Measurements from ENCODE around the gene NAV2.

Gene NAV2

DNA sequence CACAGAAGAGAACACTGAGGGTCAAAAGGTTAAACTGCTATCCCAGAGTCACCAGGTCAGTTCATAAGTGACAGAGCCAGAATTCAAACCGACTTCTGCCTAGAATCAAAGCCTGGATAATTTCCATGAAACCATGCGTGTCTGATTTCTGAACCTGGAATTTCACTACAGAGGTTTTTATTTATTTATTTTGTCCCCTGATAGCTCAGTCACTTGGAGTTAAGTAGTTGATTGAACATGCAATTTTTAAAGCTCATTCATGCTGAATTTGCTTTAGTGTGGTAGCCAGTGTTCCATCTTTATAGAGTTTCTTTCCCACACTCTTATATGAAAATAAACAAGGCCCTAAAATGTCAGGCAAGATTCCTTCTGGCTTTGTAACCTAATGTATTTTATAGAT, 93.2 kb downstream of the NAV2 start:
- no peak for DNase-seq (ENCODE audit: low read depth in 2 of 2)

DNA sequence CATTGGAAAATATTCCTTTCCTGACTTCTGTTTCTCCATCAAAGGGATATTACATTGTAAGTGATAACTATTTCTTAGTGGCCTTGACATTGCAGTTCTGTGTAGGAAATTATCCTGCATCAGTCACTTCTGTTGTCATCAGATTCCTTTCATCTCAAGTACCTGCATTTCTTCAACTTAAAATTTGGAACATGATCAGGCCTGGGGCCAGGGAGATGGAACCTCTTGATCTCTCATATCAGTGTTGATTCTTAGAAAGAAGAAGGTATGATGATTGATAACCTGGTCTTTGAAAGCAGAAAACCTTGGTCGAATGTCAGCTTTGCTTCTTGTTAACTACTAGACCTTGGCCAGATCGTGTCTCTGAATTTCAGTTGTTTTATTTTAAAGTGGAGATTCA, 93.6 kb downstream of the NAV2 start:
- no peak for DNase-seq (ENCODE audit: low read depth in 2 of 2)

DNA sequence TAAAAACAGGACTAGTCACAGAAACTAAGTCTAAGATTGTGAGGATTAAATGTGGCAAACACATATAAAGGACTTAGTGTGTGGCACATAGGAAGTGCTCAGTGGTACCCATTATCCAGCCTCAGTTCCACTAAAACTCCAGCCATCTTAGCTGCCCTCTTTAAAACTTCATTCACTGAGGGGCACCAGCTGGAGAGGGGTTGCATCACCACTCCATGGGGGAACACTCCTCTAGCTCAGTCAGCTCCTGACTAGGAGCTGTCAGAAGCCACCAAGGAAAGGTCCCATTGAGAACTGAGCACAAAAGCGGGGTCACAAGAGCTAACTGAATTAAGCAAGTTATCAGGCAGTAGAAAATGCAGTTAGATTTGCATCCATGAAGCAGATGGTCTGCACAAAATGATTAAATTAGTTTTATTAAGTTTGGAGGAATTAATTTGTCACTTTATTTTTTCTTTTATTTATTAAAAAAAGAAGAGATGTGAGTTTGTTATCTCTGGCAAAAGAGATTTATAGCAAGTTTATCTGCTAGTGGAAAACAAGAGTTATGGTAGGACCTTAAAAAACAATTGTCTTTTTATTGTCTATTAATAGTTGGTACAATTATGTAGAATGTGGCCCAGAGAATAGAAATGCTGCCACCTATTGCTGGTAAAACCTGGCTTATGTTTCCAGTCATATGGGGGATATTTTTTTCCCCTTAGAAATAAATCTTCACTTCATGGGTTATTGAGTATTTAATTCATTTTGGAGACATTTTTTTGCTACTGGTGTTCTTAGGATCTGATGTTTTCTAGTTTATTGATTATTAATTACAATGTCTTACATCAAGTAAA, 95.7 kb downstream of the NAV2 start:
- DNase-seq (ENCODE audit: low read depth in 2 of 2): no peak

DNA sequence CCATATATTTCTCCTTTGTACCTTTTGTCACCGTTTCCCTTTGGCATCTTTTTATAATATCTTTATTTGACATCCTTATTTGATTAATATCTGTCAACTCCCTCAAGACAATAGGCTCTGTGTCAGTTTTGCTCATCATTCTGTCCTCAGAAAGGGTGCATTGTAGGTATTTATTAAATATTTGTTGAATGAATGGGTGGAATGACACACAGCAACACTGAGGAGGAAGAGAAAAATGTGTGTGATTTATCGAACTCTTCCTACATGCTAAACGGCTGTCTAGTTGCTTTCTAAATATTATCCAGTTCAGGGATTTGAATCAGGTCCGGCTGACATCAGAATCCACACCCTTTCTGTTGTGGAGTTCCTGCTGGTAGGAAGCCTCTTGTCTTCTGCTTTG, 98.2 kb downstream of the NAV2 start:
- DNase-seq (ENCODE audit: low read depth in 2 of 2): no peak

DNA sequence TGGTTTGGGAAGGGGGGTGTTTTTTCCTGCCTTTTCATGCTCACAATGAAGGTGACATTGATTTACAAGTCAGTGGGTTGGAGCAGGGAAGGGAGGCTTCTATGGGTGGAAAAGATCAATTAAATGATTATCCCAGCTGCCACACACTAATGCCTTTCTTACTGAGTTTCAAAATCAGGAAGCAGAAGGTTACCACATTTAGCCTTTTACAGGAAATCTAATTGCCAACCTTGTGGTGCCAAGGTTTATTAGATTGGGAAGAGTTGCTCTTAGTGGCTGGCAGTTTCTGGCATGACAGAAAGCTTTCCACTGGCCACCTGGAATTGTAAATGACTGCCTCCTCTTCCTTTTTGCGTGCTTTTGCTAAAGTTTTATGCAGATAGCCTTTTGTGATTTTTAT, 98.7 kb downstream of the NAV2 start:
- DNase-seq (ENCODE audit: low read depth in 2 of 2): no peak

DNA sequence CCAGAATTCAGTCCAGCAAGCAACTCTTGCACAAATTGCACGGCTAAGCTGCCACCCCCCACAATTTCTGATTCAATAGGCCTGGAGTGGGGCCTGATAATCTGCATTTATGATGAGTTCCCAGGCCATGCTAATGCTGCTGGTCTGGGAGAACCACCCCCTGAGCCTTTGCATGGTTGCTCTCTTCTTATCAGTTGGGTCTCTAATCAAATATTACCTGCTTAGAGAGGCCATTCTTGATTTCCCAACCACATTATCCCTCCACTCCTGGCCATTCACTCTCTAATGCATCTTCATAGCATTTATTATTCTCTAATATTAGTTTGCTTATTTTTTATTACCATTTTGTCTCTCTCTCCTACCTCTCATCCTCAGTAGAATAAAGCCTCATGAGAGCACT, 99.5 kb downstream of the NAV2 start:
- no peak for DNase-seq (ENCODE audit: low read depth in 2 of 2)

DNA sequence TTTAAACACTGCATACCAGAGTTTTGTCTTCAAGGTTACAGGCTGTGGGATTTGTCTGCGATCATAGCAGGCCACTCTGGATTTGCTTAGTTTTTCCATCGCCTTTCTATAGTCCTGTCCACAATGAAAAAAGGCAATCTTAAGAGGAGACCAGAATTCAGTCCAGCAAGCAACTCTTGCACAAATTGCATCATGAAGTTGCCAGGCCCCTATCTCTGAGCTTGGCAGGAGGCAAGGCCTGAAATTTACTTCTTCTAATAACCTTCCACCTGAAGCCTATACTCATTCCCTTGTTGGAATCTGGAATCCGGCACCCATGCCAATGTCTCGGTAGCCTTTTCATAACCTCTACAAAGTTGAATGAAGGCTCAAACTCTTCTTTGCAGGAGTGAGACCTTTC, 100.1 kb downstream of the NAV2 start:
- no peak for DNase-seq (ENCODE audit: low read depth in 2 of 2)

DNA sequence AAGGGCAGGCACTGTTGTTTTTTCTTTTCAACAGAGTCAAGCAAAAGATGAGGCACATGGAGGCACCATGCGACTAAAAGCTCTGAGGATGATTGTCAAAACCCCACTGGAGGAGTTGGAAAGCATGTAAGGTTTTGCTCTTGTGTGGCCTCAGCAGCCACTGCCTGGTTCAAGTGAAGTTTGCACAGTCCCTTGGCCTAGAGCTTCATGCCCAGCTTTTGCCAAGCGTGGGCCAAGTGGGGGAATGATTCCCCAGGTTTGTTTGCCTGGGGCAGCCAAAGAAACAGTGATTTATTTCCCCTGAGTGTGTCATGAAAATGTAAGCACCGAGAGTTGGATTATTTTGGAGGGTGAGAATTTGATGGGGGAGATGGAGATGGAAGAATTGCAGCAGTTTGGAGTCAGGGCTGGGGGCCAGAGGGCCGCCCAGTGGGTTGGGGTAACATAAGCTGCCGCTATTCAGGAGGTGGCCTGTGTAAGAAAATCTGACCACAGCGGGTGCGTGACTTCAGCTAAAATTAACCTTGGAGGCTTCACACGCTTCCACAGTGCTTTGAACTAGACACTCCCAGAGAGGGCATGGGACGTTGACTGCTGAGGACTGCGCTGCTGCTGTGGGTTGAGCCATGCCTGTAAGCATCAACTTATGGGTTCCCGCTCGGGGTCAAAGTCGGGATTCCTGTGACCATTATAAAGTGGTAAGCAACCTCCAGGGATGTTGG, 100.7 kb downstream of the NAV2 start:
- DNase-seq (ENCODE audit: low read depth in 2 of 2): no peak

DNA sequence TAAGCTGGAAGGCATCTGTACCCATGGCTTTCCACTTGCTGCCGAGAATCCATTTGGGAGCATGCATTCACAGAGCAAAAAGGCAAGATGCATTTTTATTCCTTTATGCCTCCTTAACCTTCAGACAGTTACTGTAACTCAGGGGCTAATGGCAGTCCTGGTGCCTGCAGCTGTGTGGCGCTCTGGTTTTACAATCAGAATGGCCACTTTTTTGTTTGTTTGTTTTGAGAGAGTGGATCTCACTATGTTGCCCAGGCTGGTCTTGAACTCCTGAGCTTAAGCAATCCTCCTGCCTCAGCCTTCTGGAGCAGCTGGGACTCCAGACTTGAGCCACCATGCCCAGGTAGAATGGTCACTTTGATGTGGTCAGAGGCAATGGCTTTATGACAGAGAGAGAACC, 101.8 kb downstream of the NAV2 start:
- DNase-seq (ENCODE audit: low read depth in 2 of 2): no peak

DNA sequence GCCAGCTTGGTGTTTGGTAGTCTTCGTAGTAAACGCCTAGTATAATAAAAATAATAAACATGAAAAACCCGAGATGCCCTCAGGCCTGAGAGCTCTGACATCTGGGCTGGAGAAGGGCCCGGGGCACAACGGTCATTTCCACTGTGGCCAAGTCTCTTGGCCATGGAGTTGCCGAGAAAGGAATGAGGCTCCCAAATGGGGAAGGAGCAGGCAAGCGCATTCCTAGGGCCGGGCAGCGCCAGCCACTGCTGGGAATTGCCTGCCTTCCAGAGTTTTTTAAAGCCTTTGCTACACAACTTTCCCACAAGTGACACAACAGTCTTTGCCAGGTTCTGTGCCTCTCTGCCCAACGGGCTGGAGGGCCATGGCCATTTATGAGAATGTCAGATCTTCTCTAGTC, 103.4 kb downstream of the NAV2 start:
- no peak for DNase-seq (ENCODE audit: low read depth in 2 of 2)

DNA sequence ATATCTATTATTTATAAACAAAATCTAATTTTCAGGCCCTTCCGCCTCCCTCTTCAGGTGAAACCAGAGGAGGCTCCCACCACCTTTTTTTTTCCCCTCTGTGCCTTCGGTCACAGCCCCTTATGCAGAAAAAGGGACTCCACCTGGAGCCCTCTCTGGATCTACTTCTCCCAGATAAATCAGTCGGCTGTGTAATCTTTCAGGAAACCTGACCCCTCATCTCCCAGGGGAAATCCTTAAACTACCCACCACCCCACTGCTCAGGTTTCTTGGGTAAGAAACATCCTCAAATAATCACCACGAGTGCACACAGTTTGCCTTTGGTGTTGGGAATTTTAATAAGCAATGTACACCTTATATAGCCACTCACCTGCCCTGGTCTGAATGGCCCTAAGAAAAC, 104.2 kb downstream of the NAV2 start:
- no peak for DNase-seq (ENCODE audit: low read depth in 2 of 2)

DNA sequence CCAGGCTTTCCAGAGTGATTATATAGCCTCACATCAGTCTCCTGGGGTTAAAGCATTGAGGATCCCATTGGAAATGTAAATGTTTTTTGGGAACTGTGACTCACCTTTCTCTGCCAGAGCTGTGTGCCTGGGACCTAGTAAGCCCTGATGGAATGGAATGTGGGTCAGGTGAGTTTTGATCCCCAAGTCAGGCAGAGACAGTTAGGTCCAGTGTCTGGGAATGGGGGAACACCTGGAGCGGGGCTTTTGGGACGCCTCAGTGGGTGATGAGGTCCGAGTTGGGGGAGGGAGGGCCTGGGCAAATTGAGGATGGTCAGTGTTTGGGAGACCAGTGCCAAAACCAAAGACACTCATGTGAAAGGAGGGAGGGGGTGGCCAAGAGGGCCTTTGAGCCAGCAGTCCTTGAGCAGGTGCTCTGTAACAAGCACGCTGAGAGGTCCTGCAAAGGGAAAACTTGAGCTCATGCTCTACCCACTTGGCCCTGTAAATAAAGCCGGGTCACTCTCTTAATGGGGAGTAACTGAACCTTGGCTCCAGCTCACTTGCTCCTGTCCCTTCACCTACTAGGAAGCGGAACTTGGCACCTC, 104.7 kb downstream of the NAV2 start:
- no peak for DNase-seq (ENCODE audit: low read depth in 2 of 2)

DNA sequence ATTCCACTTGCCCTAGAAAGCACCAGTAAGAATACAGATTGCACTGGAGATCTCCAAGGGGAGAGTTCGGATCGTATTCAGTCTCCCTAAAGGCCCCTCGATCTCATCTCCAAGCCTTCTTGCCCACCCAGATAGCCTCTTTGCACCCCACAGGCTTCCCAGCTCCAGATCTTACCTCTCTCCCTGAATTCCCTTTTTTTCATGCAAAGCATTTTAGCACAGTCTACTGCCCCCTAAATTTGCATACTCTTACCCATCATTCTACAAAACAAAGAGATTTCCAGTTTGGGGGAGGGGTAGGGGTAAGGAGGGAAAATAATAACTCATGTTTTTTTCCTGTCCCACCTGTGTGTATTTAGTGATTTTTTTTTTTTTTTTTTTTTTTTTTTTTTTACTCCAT, 105.2 kb downstream of the NAV2 start:
- no peak for DNase-seq (ENCODE audit: low read depth in 2 of 2)

DNA sequence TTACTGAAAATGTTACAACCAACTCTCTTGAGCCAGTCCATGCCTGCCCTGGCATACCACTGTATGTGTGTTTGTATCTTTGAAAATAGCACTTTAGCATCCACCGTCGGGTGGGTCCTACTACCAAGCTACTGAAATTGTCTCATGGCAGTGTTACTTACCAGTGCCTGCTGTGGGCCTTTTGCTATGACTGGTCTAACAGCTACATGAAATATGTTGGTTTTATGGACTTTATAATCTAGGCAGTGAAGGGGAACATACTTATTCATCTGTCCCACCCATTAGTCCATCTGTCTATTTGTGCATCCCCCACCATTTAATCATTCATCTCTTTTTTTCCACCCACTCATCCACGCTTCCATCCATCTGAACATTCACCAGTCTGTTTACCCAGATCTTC, 106.0 kb downstream of the NAV2 start:
- no peak for DNase-seq (ENCODE audit: low read depth in 2 of 2)

DNA sequence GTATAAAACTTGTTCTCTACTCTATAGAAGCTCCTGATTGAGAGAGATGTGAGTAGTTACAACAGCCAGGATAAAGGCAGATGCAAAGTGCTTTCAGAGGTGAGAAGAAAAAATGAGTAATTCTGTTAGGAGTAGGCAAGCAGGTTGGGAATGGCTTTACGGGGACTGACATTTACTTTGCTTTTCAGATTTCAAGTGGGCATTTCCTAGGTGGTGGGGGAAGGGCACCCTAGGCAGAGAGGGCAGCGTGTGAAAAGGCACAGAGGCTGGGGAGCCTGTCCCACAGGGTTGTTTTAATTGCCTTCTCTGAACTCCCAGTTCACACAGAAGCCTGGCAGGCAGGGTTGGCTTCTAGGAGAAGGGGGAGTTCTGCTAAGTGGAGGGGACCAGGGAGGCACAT, 106.5 kb downstream of the NAV2 start:
- no peak for DNase-seq (ENCODE audit: low read depth in 2 of 2)

DNA sequence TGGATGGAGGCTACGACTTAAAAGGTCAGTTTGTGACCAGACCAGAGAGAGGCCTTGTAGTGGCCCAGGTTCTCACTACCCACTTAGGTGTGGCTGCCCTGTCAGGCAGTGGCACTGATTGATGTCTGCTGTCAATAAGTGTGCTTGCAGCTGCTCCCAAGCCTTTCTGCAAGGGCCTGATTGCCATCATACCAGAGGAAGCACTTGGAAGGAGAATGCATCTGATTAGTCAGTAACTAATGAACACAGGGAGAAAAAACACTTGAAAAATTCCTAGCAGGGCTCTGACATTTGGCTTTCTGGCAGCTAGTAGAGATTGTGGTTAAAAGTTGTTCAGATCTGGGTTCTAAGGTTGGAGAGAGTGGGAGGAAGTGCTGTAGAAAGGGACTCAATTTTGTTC, 107.5 kb downstream of the NAV2 start:
- no peak for DNase-seq (ENCODE audit: low read depth in 2 of 2)

DNA sequence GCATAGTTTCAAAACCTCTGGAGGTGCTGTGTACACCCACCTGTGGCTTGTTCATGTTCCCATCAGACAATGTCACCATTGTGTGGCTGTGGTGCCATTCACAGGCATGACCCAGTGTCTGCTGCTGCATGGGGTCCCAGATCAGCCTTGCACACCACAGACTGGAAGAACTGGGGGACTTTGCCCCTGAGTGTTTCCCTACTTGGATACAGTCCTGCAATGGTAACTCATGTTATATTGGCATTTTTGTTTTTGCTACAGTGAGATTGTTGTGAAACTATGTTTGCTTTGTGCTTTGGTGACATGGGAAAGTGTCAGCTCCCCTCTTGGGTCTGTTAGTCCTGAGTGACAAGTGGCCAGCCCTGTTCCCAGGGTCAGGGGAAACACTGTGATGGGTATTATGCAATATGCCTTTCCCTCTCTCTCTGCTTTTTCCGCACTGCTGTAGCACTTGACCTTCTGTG, 108.8 kb downstream of the NAV2 start:
- DNase-seq (ENCODE audit: low read depth in 2 of 2): no peak

DNA sequence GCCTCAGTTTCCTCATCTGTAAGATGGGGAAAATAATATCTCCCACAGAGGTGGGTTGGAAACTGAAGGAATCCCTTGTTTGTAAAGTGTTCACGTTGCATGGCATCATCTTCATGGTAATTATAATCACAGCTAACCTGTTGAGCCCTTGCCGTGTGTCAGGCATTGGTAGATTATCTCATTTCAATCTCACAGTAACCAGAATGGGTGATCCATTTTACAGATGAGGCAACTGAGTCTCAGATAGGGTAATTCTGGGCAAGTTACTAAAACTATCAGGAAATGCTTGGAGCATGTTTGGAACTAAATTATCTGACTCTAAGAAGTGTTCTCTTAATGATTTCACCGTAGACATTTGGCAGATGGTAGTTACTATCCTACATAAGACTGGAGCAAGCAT, 109.4 kb downstream of the NAV2 start:
- no peak for DNase-seq (ENCODE audit: low read depth in 2 of 2)

DNA sequence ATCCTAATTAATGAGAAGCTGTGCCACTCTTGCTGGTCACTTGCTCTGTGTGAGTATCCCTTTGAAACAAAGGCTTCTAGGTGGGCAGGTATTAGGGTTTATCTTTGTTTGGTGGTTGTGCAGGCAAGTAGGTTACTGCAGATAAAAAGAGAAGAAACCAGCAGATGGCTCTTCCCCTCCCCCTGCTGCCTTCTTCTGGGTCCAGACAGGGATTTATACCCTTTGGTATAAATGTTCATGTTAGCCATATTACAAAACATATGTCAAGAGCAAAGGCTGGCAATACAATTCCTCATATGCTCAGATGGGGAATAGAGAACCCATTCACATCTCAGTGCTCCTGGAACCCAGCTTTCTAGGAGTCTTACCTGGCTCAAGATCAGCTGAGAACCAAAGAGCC, 109.9 kb downstream of the NAV2 start:
- no peak for DNase-seq (ENCODE audit: low read depth in 2 of 2)

DNA sequence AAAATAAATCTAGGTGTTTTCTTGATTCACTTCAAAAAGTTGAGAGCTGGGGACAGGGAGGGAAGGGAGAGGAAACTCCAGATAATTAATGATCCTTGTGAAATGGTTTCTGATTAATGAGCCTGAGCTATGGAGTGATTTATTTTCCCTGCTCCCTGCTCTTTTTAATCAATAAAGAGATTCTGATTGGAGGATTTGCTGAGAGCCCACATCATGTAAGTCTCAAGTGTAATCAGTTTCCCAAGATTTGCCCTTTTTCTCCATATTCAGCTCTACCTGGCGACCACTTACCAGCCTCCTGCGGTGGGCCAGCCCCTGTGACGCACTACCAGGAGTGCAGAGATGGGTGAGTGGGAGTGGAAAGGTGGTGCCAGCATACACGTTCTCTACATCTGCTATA, 114.0 kb downstream of the NAV2 start:
- DNase-seq (ENCODE audit: low read depth in 2 of 2): no peak

DNA sequence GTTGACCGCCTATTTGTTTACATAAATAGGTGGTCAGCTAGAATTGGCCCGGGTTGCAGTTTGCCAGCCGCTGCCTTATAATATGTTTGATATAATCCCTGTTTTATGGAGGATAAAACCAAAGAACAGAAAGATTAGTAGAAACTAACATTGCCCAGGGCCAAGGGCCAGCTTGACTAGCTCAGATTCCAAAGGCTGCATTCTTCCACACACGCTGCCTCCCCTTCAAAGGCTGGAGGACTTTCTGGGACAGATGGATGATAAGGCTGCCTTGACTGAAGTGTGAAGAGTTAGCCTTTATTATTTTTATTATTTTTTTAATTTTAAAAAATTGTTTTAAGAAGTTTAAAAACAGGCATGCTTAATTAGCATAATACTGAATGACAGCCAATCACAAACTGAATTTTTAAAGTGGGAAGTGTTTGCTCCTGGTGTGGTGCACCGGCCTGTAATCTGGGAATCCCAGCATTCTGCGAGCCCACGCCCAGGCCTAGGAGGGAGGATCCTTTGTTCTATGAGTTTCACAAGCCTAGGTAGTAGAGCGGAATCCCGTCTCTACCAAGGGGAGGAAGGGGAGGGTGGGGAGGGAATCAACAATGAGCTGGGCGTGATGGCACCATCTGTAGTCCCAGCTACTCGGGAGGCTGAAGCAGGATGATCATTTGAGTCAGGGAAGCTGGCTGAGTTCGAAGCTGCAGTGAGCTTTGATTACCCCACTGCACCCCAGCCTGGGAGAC, 114.9 kb downstream of the NAV2 start:
- no peak for DNase-seq (ENCODE audit: low read depth in 2 of 2)

DNA sequence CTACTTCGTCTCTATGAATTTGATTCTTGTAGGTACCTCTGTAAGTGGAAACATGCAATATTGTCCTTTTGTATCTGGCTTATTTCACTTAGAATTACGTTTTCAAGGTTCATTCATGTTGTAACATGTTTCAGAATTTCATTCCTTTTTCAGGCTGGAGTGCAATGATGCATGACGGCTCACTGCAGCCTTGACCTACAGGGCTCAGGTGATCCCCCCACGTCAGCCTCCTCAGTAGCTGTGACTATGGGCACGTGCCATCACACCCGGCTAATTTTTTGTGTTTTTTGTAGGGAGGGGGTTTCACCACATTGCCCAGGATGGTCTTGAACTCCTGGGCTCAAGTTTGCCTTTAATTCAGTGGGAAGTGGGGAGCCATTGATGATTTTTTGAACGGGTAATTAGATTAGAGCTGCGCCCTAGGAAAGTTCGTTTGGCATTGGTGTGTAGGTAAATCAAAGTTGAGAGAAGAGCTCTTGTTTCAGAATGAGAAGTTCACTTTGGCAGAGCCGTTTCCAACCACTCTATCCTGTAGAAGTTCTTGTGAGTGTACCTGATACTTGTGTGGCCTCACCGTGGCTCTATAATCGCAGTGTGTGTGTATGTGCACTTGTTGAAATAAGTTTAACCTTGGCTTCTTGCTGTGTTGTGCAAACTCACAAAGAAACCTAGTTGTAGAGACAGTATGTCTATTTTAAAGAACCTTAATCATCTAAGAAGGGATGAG, 115.9 kb downstream of the NAV2 start:
- DNase-seq (ENCODE audit: low read depth in 2 of 2): no peak
